ENCODE results near the gene CBX4. TPM values are rescaled to one million over a fixed set of nuclear protein-coding genes. Genes with fewer than 3 reads are reported as not detected.

The CBX4 gene
- total RNA-seq, 1 experiment from 2014 or later: 53.5 TPM

DNA sequence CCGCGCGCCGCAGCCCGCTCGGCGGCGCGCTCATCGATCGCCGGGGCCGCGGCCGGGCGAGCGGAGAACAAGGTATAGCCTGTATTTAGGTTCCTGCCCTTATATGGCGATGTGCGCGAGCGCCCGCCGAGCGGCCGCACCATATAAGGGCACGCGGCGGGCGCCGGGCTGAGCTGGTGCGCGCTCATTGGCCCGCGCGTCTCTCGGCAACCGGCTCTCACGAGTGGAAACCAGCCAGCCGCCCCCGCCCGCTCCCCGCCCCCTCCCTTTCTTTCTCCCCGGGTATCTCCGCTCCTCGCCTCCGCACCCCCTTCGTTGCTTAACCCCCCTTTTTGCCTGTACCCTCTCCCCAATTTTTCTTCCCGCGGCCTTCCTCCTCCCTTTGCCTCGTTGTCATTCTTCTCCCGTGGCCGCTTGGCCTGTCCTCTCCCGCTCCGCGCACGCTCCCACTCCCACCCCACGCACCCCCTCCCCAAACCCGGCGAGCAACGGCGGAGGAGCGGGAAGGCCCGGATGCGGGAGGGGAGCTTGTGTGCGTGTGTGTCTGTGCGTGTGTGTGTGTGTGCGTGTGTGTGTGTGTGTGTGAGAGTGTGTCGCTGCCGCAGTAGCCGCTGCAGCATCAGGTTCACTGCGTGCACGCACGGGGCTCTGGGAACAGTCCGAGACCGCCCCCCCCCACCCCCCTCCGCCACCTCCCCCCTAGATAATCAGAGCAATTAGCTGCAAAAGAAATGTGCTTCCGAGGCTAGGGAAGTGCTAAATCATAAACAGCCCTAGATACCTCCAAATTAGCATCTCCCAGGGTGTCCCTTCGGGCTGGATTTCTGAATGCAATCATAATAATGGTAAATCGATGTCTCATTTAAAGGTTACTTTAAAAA is 28.9 kb downstream of the CBX4 start:
- Histone ChIP-seq H3F3A (ENCODE audit: low read length, unreplicated experiment) (no peaks in the 10 kb centered on the region), H3K4me3 (ENCODE audit: low read length) (peak overlapping the region; percentile 59), H3K27ac (ENCODE audit: low read length) (no peak overlapping the region), H3K4me1 (ENCODE audit: insufficient read depth, low read length) (peaks cover 29% of the 10 kb centered on the region), H3K9ac (ENCODE audit: low read length) (no peak overlapping the region), H3K9me2 (replicated peaks; ENCODE audit: low read length) (no peaks in the 10 kb centered on the region), H3K79me2 (ENCODE audit: low read length) (no peaks in the 10 kb centered on the region), H3K27me3 (ENCODE audit: low read length) (peaks cover 62% of the 10 kb centered on the region), H3K36me3 (ENCODE audit: low read depth, low read length) (no peaks in the 10 kb centered on the region), H3K4me2 (ENCODE audit: low read length) (peak overlapping the region; percentile 83), H2AFZ (ENCODE audit: low read length) (0 out of 2 replicates have a peak overlapping the region, but pooled peaks have one; percentile 57), H3K9me3 (ENCODE audit: low read length) (no peaks in the 10 kb centered on the region), H4K20me1 (ENCODE audit: low read length) (no peaks in the 10 kb centered on the region)
- CTCF ChIA-PET: interaction anchor here (0.5 to 3.0 kb wide), 13 partner anchors 13 to 160 kb away, joined by 3 to 17 read pairs (median 4); partner anchors contain the start of genes CBX4 and CBX8
- POLR2A ChIA-PET (ENCODE audit: unreplicated experiment): interaction anchor here (0.6 to 1.4 kb wide), 3 partner anchors 13 to 605 kb away, joined by 4 to 7 read pairs (median 5); partner anchors contain the start of genes CBX4, CBX8 and ENDOV
- ATAC-seq: peak; percentile 81
- TF ChIP-seq, protein P1, sequence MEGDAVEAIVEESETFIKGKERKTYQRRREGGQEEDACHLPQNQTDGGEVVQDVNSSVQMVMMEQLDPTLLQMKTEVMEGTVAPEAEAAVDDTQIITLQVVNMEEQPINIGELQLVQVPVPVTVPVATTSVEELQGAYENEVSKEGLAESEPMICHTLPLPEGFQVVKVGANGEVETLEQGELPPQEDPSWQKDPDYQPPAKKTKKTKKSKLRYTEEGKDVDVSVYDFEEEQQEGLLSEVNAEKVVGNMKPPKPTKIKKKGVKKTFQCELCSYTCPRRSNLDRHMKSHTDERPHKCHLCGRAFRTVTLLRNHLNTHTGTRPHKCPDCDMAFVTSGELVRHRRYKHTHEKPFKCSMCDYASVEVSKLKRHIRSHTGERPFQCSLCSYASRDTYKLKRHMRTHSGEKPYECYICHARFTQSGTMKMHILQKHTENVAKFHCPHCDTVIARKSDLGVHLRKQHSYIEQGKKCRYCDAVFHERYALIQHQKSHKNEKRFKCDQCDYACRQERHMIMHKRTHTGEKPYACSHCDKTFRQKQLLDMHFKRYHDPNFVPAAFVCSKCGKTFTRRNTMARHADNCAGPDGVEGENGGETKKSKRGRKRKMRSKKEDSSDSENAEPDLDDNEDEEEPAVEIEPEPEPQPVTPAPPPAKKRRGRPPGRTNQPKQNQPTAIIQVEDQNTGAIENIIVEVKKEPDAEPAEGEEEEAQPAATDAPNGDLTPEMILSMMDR (conservative IDR thresholded peaks at IDR 0.05; ENCODE audit: low read depth, low read length): no peak
- TF ChIP-seq EZH2phosphoT487 (IDR thresholded peaks at IDR 0.05; ENCODE audit: borderline replicate concordance, low read length) (no peak), EZH2 (IDR thresholded peaks at IDR 0.05; ENCODE audit: low read length, unreplicated experiment) (no peak)
- BruUV-seq (replicated peaks): no TSS peak
- intact Hi-C loops (cut with micrococcal nuclease): no loop called here
- peak; percentile 93 for DNase-seq

DNA sequence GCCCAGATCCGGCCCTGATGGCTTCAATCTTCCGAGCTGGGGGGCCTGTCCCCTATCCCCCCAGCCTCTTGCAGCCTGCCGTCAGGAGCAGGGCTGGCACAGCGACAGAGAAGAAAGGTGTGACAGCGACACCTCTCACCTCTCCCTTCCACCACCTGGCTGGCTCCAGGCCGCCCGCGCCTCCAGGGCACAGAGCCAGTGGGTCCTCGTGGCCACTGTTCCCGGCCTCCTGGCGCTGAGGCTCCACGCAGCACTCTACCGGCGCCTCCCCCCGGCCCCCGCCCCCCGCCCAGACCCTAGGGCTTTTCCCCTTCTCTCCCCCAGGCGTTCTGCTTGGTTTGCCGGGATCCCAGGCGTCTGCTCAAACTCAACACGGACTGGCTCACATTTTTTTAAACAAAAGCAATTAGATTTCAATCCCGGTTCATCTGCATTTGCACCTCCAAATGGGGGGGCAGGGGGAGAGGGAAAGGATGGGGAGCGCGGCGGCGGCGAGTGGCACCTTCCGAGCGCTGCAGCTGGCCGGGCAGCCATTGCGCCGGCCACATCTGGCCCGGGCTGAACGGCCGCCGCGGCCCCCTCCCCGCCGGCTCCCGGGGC is 29.6 kb downstream of the CBX4 start:
- Histone ChIP-seq H3K4me3 (ENCODE audit: low read length) (no peak overlapping the region), H2AFZ (ENCODE audit: low read length) (no peak overlapping the region), H3K9me3 (ENCODE audit: low read length) (no peaks in the 10 kb centered on the region), H4K20me1 (ENCODE audit: low read length) (no peaks in the 10 kb centered on the region), H3K79me2 (ENCODE audit: low read length) (no peaks in the 10 kb centered on the region), H3K27me3 (ENCODE audit: low read length) (peaks cover 70% of the 10 kb centered on the region), H3F3A (ENCODE audit: low read length, unreplicated experiment) (no peaks in the 10 kb centered on the region), H3K36me3 (ENCODE audit: low read depth, low read length) (no peaks in the 10 kb centered on the region), H3K4me1 (ENCODE audit: insufficient read depth, low read length) (peaks cover 27% of the 10 kb centered on the region), H3K9ac (ENCODE audit: low read length) (no peak overlapping the region), H3K27ac (ENCODE audit: low read length) (no peak overlapping the region), H3K9me2 (replicated peaks; ENCODE audit: low read length) (no peaks in the 10 kb centered on the region), H3K4me2 (ENCODE audit: low read length) (no peak overlapping the region)
- CTCF ChIA-PET: interaction anchor here (2.5 to 3.0 kb wide), 2 partner anchors 13 to 64 kb away, joined by 8 to 17 read pairs; partner anchors contain the start of gene CBX8
- no peak for DNase-seq
- no TSS peak for BruUV-seq (replicated peaks)
- TF ChIP-seq EZH2 (IDR thresholded peaks at IDR 0.05; ENCODE audit: low read length, unreplicated experiment): no peak
- no peak for TF ChIP-seq EZH2phosphoT487 (IDR thresholded peaks at IDR 0.05; ENCODE audit: borderline replicate concordance, low read length)
- TF ChIP-seq, protein P1 (conservative IDR thresholded peaks at IDR 0.05; ENCODE audit: low read depth, low read length): no peak
- POLR2A ChIA-PET (ENCODE audit: unreplicated experiment): no interaction called here
- intact Hi-C loops (cut with micrococcal nuclease): no loop called here
- no peak for ATAC-seq

Data from PC-3 (cell line).